ENCODE results near the gene TAS1R1. TPM values are rescaled to one million over a fixed set of nuclear protein-coding genes. Genes with fewer than 3 reads are reported as not detected.
A peak's percentile ranks its signal among the peaks of the same experiment; 100 is the strongest.

The TAS1R1 gene
- polyA plus RNA-seq, 1 donor from 2014 or later: not detected

- TF ChIP-seq CTCF (IDR thresholded peaks at IDR 0.05; ENCODE audit: poor library complexity, severe bottlenecking): no peak
- no peak for TF ChIP-seq TAF1 (IDR thresholded peaks at IDR 0.05; ENCODE audit: low read depth)
- TF ChIP-seq EP300 (conservative IDR thresholded peaks at IDR 0.05; ENCODE audit: poor library complexity, severe bottlenecking): no peak
- TF ChIP-seq MXI1 (conservative IDR thresholded peaks at IDR 0.05; ENCODE audit: poor library complexity, severe bottlenecking): no peak
- TF ChIP-seq REST (IDR thresholded peaks at IDR 0.05; ENCODE audit: borderline replicate concordance): no peak
- no peak for TF ChIP-seq SMC3 (conservative IDR thresholded peaks at IDR 0.05; ENCODE audit: poor library complexity)
- TF ChIP-seq EZH2 (IDR thresholded peaks at IDR 0.05; ENCODE audit: borderline replicate concordance, insufficient read depth, low read length, poor library complexity, severe bottlenecking): no peak
- no peak for TF ChIP-seq POLR2AphosphoS5 (IDR thresholded peaks at IDR 0.05)
- TF ChIP-seq RAD21 (conservative IDR thresholded peaks at IDR 0.05): no peak
- peaks cover 17% of the 10 kb centered on the region for H3K79me2 ChIP-seq (replicated peaks; ENCODE audit: insufficient read depth, low read length)
- no peaks in the 10 kb centered on the region for H3F3A ChIP-seq (ENCODE audit: insufficient read depth, low read length, poor library complexity, severe bottlenecking)
- no peak overlapping the region for H2AFZ ChIP-seq (ENCODE audit: low read depth, low read length)
- H4K20me1 ChIP-seq (ENCODE audit: insufficient read depth): no peaks in the 10 kb centered on the region
- peak overlapping the region; percentile 90 for H3K27ac ChIP-seq (ENCODE audit: low read length)
- H3K4me3 ChIP-seq (ENCODE audit: low read length): peak overlapping the region; percentile 97
- H3K9ac ChIP-seq (ENCODE audit: low read length): peak overlapping the region; percentile 90
- H3K9me2 ChIP-seq (ENCODE audit: insufficient read depth, low read length): no peaks in the 10 kb centered on the region
- H3K36me3 ChIP-seq (ENCODE audit: insufficient read depth, low read length): no peaks in the 10 kb centered on the region
- H3K9me3 ChIP-seq (ENCODE audit: low read length): no peaks in the 10 kb centered on the region
- H3K27me3 ChIP-seq (ENCODE audit: insufficient read depth, low read depth, low read length): no peaks in the 10 kb centered on the region
- H3K4me2 ChIP-seq (ENCODE audit: low read length): peak overlapping the region; percentile 79
These were observed 25.7 kb downstream of the TAS1R1 start for GRCh38 chr1:6580593-6581409.

- H3K79me2 ChIP-seq (replicated peaks; ENCODE audit: insufficient read depth, low read length): peaks cover 17% of the 10 kb centered on the region
- H3K27me3 ChIP-seq (ENCODE audit: insufficient read depth, low read depth, low read length): no peaks in the 10 kb centered on the region
- peak overlapping the region; percentile 97 for H3K4me3 ChIP-seq (ENCODE audit: low read length)
- no peak for TF ChIP-seq SMC3 (conservative IDR thresholded peaks at IDR 0.05; ENCODE audit: poor library complexity)
- TF ChIP-seq MXI1 (conservative IDR thresholded peaks at IDR 0.05; ENCODE audit: poor library complexity, severe bottlenecking): no peak
- TF ChIP-seq TAF1 (IDR thresholded peaks at IDR 0.05; ENCODE audit: low read depth): no peak
- TF ChIP-seq EP300 (conservative IDR thresholded peaks at IDR 0.05; ENCODE audit: poor library complexity, severe bottlenecking): no peak
- TF ChIP-seq REST (IDR thresholded peaks at IDR 0.05; ENCODE audit: borderline replicate concordance): no peak
- no peak for TF ChIP-seq CTCF (IDR thresholded peaks at IDR 0.05; ENCODE audit: poor library complexity, severe bottlenecking)
- TF ChIP-seq RAD21 (conservative IDR thresholded peaks at IDR 0.05): no peak
- TF ChIP-seq EZH2 (IDR thresholded peaks at IDR 0.05; ENCODE audit: borderline replicate concordance, insufficient read depth, low read length, poor library complexity, severe bottlenecking): no peak
- TF ChIP-seq POLR2AphosphoS5 (IDR thresholded peaks at IDR 0.05): no peak
- no peaks in the 10 kb centered on the region for H3F3A ChIP-seq (ENCODE audit: insufficient read depth, low read length, poor library complexity, severe bottlenecking)
- H3K9me2 ChIP-seq (ENCODE audit: insufficient read depth, low read length): no peaks in the 10 kb centered on the region
- peak overlapping the region; percentile 25 for H3K4me2 ChIP-seq (ENCODE audit: low read length)
- no peaks in the 10 kb centered on the region for H3K36me3 ChIP-seq (ENCODE audit: insufficient read depth, low read length)
- no peak overlapping the region for H2AFZ ChIP-seq (ENCODE audit: low read depth, low read length)
- H4K20me1 ChIP-seq (ENCODE audit: insufficient read depth): no peaks in the 10 kb centered on the region
- H3K27ac ChIP-seq (ENCODE audit: low read length): no peak overlapping the region
- no peak overlapping the region for H3K9ac ChIP-seq (ENCODE audit: low read length)
- H3K9me3 ChIP-seq (ENCODE audit: low read length): no peaks in the 10 kb centered on the region
These were observed 26.6 kb downstream of the TAS1R1 start for GRCh38 chr1:6581561-6582305.

Measured in neural cell (in vitro differentiated cells).